Loucy (cell line): ENCODE measurements around the gene PRR18.

Source experiments
- H2AFZ ChIP-seq: fragments of 200-600 bp; sonication (generic); 2 replicates; pipeline ENCODE4 v1.6.0; 2016; ENCODE audit warnings: antibody characterized with exemption, mild to moderate bottlenecking, low read length, moderate library complexity
- H3F3A ChIP-seq: fragments of 200-600 bp; 2 replicates; pipeline ENCODE4 v1.6.0; 2016; ENCODE audit warnings: antibody characterized with exemption, low read depth, mild to moderate bottlenecking
- H3K27me3 ChIP-seq: fragments of 200-600 bp; sonication (generic); 2 replicates; pipeline ENCODE4 v1.6.1; 2014; ENCODE audit warnings: low read length, mild to moderate bottlenecking; ENCODE audit not compliant: insufficient read depth, poor library complexity, severe bottlenecking
- H3K36me3 ChIP-seq: fragments of 200-600 bp; sonication (generic); 2 replicates; pipeline ENCODE4 v1.6.1; 2016; ENCODE audit warnings: low read length; ENCODE audit not compliant: insufficient read depth
- H3K4me1 ChIP-seq: fragments of 200-600 bp; sonication (generic); 2 replicates; pipeline ENCODE4 v1.5.1; 2014; ENCODE audit warnings: low read length, mild to moderate bottlenecking; ENCODE audit not compliant: insufficient read depth, poor library complexity, severe bottlenecking
- H3K4me2 ChIP-seq: fragments of 200-600 bp; sonication (generic); 2 replicates; pipeline ENCODE4 v1.6.0; 2014; ENCODE audit warnings: antibody characterized with exemption, low read length, low read depth, mild to moderate bottlenecking; ENCODE audit not compliant: poor library complexity, severe bottlenecking
- H3K4me3 ChIP-seq: fragments of 200-600 bp; sonication (generic); 2 replicates; pipeline ENCODE4 v1.5.1; 2014; ENCODE audit warnings: low read length, mild to moderate bottlenecking, mixed read lengths; ENCODE audit not compliant: poor library complexity, severe bottlenecking
- H3K79me2 ChIP-seq: fragments of 200-600 bp; sonication (generic); 2 replicates; pipeline ENCODE4 v1.6.1; 2014; ENCODE audit warnings: low read length; ENCODE audit not compliant: insufficient read depth
- H3K9ac ChIP-seq: fragments of 200-600 bp; sonication (generic); 2 replicates; pipeline ENCODE4 v1.6.0; 2014; ENCODE audit warnings: mild to moderate bottlenecking, low read depth, low read length, moderate library complexity; ENCODE audit not compliant: poor library complexity, severe bottlenecking
- H3K9me2 ChIP-seq: fragments of 200-600 bp; sonication (generic); replicated peaks from 2 replicates; pipeline ENCODE4 v1.6.1; 2016; ENCODE audit warnings: low read depth, low read length, mixed read lengths
- H3K9me3 ChIP-seq: fragments of 200-600 bp; sonication (generic); 2 replicates; pipeline ENCODE4 v1.6.1; 2014; ENCODE audit warnings: mild to moderate bottlenecking, antibody characterized with exemption, low read length, low read depth; ENCODE audit not compliant: insufficient read depth
- H4K20me1 ChIP-seq: fragments of 200-600 bp; sonication (generic); 2 replicates; pipeline ENCODE4 v1.6.0; 2014; ENCODE audit warnings: antibody characterized with exemption, low read length, mild to moderate bottlenecking; ENCODE audit not compliant: insufficient read depth, poor library complexity, severe bottlenecking
- EZH2phosphoT487 ChIP-seq: fragments of 200-600 bp; IDR thresholded peaks from 2 replicates; pipeline ENCODE4 v1.6.1; 2018; ENCODE audit warnings: antibody characterized with exemption, mild to moderate bottlenecking, moderate library complexity, borderline replicate concordance
- TF ChIP-seq, protein P1 (sequence below): fragments of 200-600 bp; sonication (generic); conservative IDR thresholded peaks from 2 replicates; pipeline ENCODE4 v1.5.1; 2014; ENCODE audit warnings: mild to moderate bottlenecking, antibody characterized with exemption, low read length

The PRR18 gene

GRCh38 chr6:166258854-166259276 lies 49.3 kb downstream of the PRR18 start:
- TF ChIP-seq EZH2phosphoT487: no peak
- TF ChIP-seq, protein P1, sequence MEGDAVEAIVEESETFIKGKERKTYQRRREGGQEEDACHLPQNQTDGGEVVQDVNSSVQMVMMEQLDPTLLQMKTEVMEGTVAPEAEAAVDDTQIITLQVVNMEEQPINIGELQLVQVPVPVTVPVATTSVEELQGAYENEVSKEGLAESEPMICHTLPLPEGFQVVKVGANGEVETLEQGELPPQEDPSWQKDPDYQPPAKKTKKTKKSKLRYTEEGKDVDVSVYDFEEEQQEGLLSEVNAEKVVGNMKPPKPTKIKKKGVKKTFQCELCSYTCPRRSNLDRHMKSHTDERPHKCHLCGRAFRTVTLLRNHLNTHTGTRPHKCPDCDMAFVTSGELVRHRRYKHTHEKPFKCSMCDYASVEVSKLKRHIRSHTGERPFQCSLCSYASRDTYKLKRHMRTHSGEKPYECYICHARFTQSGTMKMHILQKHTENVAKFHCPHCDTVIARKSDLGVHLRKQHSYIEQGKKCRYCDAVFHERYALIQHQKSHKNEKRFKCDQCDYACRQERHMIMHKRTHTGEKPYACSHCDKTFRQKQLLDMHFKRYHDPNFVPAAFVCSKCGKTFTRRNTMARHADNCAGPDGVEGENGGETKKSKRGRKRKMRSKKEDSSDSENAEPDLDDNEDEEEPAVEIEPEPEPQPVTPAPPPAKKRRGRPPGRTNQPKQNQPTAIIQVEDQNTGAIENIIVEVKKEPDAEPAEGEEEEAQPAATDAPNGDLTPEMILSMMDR: no peak
- peak overlapping the region; percentile 73 for H3K4me2 ChIP-seq
- H3K9me3 ChIP-seq: no peaks in the 10 kb centered on the region
- H3K4me1 ChIP-seq: peaks cover 74% of the 10 kb centered on the region
- H3F3A ChIP-seq: no peaks in the 10 kb centered on the region
- H3K4me3 ChIP-seq: peak overlapping the region; percentile 48
- H3K9ac ChIP-seq: peak overlapping the region; percentile 70
- H3K36me3 ChIP-seq: no peaks in the 10 kb centered on the region
- no peak overlapping the region for H2AFZ ChIP-seq
- H3K79me2 ChIP-seq: no peaks in the 10 kb centered on the region
- H4K20me1 ChIP-seq: no peaks in the 10 kb centered on the region
- no peaks in the 10 kb centered on the region for H3K9me2 ChIP-seq
- H3K27me3 ChIP-seq: no peaks in the 10 kb centered on the region

DNA sequence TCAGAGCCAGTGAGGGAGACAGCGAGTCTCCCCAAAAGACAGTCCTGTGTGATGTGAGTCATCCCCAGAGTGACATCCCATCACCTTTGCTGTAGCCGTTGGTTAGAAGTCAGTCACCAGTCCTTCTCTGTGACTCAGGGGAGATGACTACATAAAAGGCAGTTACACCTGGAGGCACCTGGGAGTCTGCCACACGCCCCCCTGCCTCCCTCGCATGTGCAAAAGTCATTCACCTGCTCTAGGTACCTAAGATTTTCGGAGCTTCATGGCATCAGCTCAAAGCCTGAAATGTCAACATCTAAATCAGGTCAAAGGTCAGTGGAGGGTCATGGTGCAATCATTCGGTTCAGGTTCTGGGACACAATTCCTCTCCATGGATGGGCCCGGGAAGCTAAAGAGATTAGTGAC lies 50.3 kb downstream of the PRR18 start:
- Histone ChIP-seq H3K79me2 (no peaks in the 10 kb centered on the region), H3K4me2 (peak overlapping the region; percentile 73), H3K27me3 (no peaks in the 10 kb centered on the region)

More for the DNA sequence above, 50.3 kb downstream of the PRR18 start:
- H2AFZ ChIP-seq: no peak overlapping the region
- no peaks in the 10 kb centered on the region for H3F3A ChIP-seq
- TF ChIP-seq, protein P1: no peak
- no peak for TF ChIP-seq EZH2phosphoT487
- H3K36me3 ChIP-seq: no peaks in the 10 kb centered on the region
- no peaks in the 10 kb centered on the region for H4K20me1 ChIP-seq
- no peaks in the 10 kb centered on the region for H3K9me2 ChIP-seq
- no peaks in the 10 kb centered on the region for H3K9me3 ChIP-seq
- H3K4me1 ChIP-seq: peaks cover 71% of the 10 kb centered on the region
- peak overlapping the region; percentile 70 for H3K9ac ChIP-seq
- peak overlapping the region; percentile 7 for H3K4me3 ChIP-seq
